Right hindlimb (tissue), 1 donor: ENCODE data around the gene CSH2.
"Not testable (repeated sequence)": the region's sequence is repeated elsewhere in the genome, so short reads cannot be mapped to it uniquely, and the experiment has no call there.

Experiments
- DNase-seq: peaks from one replicate; pipeline ENCODE4 v3.0.0-alpha.2; 2018

CSH2 gene

DNA sequence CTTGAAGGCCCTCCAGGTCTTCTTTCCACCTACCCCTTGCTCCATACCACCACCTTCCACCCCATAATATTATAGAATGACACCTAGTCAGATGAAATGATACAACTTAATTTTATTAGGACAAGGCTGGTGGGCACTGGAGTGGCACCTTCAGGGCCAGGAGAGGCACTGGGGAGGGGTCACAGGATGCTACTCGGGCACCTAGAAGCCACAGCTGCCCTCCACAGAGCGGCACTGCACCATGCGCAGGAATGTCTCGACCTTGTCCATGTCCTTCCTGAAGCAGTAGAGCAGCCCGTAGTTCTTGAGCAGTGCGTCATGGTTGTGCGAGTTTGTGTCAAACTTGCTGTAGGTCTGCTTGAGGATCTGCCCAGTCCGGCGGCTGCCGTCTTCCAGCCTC, 21.3 kb upstream of the CSH2 start:
- DNase-seq = not testable (repeated sequence)

DNA sequence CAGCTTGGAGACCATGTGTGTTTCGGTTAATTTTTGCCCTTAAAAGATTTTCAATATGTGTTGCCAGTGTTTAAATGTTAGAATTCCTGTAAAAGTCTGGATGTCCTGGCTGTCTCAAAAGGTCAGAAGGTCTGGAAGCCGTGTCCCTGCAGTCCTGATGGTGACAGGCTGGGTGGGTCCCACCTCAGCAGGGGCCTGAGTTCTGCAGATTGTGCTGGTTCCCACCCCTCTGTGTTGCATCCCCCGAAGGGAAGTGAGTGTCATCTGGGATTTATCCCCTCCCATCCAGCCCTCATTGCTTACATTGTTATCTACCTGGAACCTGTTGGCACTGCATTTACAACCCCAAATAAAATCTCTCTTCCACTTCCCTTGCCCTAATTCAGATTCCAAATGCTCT, 20.5 kb upstream of the CSH2 start:
- not testable (repeated sequence) for DNase-seq

DNA sequence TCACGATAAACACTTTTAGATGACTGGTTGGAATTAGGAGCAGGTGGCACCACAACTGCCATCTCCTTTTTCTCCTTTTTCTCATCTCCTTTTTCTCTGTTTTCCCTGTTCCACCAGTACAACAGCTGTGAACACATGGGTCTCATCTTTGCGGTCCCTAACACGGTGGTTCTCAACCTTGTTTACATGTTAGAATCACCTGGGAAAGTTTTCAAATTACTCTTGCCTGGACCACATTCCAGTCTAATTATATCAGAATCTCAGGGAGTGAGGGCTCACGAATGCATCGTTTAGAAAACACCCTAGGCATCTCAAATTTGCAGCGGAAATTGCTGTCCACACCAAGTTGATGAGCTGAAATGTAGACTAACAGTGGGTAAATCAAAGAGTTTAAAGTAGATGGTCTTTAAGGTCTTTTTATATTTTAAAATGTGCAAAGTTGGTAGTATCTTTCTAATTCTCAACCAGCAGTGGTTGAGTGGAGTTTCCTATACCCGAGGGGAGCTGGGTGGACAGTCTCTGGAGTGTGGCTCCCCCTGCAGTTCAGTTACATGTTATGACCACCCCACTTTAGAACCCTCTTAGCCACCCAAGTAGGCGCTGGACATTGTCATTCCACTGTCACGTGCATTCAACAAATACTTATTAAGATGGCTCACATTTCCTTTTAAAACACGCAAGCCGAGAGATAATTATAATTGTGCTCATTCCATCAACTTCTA, 19.0 kb upstream of the CSH2 start:
- not testable (repeated sequence) for DNase-seq

DNA sequence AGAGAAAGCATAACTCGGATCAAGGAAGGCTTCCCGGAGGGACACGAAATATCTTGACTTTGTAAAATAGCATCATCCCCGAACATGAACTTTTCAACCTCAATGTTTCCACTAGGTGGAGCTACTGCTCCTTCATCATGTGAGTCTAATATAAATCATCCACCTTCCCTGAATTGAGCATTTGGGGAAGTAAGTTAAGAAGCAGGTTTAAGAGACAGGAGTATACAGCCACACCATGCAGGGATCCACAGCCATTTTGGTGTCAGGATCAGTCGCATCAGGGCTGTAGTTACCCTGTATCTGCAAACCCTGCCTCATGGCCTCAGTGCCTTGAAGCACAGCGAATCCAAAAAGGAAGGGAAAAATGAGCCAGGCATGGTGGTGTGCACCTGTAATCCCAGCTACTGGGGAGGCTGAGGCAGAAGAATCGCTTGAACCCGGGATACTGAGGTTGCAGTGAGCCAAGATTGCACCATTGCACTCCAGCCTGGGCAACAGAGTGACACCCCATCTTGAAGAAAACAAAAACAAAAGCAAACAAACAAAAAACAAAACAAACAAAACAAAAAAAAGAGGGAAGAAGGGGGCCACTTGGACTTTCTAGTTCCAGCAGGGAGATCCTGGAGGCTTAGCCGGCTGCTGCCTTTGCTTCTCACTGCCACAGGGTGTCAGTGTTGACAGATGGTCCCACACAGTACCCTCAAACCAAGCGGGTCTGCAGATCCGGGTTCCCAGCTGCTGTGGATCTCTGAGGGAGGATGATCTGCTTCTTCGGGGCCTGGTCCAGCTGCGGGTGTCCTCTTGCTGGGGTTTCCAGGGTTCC, 15.8 kb upstream of the CSH2 start:
- peak; percentile 33 for DNase-seq

DNA sequence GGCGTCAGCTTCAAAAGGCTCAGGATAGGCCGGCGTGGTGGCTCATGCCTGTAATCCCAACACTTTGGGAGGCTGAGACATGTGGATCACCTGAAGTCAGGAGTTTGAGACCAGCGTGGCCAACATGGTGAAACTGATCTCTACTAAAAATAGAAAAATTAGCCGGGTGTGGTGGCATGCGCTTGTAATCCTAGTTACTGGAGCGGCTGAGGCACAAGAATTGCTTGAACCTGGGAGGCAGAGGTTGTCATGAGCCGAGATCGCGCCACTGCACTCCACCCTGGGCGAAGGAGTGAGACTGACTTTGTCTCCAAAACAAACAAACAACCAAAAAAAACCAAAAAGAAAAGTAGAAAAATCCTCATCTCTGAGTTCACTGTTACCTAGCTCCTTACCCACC, 11.6 kb upstream of the CSH2 start:
- not testable (repeated sequence) for DNase-seq

DNA sequence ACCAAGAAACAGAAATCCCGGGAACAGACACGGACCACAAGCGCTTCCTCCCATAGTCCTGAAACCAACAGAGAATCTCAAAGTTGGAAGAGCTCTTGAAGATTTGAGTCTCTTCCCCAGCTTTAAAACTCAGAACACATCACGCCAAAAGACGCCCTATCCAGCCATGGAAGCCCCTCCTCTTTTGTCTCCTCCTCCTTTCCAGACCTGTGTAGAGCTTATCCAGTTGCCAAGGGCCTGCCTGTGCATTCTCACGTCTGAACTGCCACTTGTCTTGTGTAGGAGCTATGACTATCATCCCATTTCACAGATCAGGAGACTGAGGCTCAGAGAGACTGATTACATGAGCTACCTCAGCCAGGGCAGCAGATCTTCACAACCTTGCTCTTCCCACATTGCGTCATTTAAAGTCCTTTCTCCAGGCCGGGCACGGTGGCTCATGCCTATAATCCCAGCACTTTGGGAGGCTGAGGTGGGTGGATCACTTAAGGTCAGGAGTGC, 9.2 kb upstream of the CSH2 start:
- not testable (repeated sequence) for DNase-seq

DNA sequence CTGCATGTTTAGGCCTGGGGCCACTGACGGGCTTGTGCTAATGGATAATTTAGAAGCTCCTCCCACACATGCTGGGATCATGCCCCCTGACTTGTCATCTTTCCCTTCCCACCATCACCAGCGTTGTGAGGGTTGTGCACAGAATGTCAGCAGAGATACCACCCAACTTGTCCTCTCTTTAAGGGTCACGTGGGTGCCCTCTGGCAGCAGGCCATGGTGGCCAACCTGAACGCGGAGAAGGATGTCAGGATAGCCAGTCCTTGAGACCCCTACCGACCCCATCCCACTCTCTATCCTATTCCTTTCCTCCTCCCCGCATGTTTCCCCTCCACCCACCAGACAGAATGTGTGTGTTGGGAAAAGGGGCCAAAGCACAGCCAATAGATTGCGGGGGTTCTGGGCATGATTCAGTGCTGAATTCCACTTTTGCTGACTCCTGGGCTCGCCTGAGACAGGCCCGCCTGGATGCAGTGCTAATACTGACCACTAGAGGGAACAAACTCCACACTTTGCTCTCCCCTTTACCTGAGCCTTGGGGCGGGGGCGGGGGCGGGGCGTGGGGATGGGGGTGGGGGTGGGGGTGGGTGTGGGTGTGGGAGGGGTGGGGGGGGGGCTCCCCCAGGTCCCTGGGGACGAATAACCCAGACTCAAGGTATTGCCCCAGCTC, 8.6 kb upstream of the CSH2 start, which contains the start of gene GH2:
GH2 (minus strand) TSS at position 10 of the 667 bp plus-strand sequence. CDS start 143 bp downstream, outside the sequence.
- peak; percentile 45 for DNase-seq

DNA sequence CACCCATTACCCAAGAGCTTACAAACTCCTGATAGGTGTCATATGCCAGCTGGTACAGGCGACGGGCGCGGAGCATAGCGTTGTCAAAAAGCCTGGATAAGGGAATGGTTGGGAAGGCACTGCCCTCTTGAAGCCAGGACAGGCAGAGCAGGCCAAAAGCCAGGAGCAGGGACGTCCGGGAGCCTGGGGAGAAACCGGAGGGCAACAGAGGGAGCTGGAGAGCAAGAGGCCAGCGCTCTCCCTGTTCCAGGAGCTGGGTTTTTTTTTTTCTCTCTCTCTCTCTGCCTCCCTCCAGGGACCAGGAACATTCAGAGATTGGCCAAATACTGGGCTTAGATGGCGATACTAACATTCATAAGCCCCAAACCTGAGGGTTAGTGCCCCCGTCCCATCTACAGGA, 7.9 kb upstream of the CSH2 start:
- not testable (repeated sequence) for DNase-seq

DNA sequence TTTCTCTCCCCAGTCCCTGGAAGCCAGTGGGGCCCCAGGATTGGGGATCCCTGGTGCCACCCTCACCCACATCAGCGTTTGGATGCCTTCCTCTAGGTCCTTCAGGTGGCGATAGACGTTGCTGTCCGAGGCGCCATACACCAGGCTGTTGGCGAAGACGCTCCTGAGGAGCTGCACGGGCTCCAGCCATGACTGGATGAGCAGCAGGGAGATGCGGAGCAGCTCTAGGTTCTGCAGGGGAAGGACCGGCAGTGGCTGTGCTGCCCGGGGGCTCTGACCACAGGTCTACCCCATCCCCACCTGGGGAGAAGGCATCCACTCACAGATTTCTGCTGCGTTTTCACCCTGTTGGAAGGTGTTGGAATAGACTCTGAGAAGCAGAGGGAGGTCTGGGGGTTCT, 7.2 kb upstream of the CSH2 start:
- no peak for DNase-seq

DNA sequence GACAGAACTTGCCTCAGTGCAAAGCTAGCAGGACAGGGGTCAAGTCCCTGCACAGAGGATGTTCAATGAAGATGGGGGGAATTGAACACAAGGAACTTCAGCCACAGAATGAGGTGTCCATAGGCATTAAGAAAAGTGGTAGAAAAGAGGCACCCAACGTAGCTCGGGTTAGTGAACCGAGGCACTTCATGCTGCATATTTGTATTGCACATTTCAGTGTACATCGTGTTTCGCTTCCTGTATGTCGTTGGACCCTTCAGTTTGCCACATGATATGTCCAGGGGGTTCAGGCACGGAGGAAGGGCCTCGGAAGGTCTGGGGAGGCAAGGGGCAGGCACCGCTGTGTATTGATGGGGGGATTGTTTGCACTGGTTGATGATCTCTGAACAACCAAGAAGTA, 4.9 kb upstream of the CSH2 start:
- DNase-seq = not testable (repeated sequence)

DNA sequence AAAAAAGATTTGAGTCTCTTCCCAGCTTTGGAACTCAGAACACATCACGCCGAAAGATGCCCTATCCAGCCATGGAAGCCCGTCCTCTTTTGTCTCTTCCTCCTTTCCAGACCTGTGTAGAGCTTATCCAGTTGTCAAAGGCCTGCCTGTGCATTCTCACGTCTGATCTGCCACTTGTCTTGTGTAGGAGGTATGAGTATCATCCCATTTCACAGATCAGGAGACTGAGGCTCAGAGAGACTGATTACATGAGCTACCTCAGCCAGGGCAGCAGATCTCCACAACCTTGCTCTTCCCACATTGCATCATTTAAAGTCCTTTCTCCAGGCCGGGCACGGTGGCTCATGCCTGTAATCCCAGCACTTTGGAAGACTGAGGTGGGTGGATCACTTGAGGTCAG, 1.2 kb upstream of the CSH2 start:
- not testable (repeated sequence) for DNase-seq

DNA sequence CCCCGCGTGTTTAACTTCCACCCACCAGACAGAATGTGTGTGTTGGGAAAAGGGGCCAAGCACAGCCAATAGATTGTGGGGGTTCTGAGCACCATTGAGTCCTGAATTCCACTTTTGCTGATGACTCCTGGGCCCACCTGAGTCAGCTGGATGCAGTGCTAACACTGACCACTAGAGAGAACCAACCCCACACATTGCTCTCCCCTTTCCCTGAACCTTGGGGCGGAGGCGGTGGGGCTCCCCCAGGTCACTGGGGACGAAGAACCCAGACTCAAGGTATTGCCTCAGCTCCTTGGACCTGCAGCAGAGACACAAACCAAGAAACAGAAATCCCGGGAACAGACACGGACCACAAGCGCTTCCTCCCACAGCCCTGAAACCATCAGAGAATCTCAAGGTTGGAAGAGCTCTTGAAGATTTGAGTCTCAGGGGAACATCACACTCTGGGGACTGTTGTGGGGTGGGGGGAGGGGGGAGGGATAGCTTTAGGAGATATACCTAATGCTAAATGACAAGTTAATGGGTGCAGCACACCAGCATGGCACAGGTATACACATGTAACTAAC, 667 bp upstream of the CSH2 start:
- not testable (repeated sequence) for DNase-seq

DNA sequence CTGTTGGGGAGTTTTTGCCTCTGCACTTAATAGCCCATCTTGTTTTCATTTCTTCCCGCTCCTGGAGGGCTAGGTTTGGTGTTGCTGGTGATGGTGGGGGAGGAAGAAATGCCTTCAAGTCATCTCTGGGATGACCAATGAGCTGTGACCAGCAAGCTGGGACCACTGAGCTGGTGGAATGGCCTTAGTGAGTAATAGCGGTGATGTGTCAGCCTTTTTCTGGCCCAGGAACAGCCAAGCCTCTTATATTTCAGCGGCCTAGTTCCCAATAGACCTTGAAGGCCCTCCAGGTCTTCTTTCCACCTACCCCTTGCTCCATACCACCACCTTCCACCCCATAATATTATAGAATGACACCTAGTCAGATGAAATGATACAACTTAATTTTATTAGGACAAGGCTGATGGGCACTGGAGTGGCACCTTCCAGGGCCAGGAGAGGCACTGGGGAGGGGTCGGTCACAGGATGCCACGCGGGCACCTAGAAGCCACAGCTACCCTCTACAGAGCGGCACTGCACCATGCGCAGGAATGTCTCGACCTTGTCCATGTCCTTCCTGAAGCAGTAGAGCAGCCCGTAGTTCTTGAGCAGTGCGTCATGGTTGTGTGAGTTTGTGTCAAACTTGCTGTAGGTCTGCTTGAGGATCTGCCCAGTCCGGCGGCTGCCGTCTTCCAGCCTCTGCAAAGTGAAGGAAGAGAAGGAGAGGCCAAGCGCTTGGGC, 1.7 kb downstream of the CSH2 start:
- DNase-seq = not testable (repeated sequence)

DNA sequence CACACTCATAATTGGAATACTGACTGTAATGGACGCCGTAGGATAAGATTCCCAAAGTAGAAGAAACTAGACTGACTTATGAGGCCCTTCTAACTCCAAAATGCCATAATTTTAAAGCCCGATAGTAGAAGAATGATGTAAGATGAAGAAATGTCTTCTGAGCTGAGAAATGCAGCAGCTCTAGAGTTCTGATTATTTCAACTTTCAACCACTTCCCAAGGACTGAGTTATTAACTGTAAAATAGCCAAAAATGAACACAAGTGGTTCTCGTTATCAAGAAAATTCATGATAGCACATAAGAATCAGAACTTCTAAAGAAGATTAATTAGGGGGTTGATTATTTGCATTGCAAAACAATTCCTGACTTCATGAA, 3.2 kb downstream of the CSH2 start:
- DNase-seq = not testable (repeated sequence)

DNA sequence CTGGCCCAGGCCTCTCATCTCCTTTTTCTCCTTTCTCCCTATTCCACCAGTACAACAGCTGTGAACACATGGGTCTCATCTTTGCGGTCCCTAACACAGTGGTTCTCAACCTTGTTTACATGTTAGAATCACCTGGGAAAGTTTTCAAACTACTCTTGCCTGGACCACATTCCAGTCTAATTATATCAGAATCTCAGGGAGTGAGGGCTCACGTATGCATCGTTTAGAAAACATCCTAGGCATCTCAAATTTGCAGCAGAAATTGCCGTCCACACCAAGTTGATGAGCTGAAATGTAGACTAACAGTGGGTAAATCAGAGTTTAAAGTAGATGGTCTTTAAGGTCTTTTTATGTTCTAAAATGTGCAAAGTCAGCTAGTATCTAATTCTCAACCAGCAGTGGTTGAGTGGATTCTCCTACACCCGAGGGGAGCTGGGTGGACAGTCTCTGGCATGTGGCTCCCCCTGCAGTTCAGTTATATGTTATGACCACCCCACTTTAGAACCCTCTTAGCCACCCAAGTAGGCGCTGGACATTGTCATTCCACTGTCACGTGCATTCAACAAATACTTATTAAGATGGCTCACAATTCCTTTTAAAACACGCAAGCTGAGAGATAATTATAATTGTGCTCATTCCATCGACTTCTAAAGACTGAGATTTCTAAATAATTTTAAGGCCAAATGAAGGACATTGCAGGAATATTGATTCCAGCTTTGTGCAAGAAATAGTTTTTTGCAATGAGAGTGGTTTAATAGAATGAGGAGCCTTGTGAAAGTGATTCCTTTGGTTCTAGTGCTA, 3.8 kb downstream of the CSH2 start:
- DNase-seq = not testable (repeated sequence)

DNA sequence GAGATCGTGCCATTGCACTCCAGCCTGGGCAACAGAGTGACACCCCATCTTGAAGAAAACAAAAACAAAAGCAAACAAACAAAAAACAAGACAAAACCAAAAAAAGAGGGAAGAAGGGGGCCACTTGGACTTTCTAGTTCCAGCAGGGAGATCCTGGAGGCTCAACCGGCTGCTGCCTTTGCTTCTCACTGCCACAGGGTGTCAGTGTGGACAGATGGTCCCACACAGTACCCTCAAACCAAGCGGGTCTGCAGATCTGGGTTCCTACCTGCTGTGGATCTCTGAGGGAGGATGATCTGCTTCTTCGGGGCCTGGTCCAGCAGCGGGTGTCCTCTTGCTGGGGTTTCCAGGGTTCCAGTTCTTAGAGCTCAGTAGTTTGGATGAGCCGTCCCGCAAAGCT, 6.9 kb downstream of the CSH2 start:
- DNase-seq = not testable (repeated sequence)

DNA sequence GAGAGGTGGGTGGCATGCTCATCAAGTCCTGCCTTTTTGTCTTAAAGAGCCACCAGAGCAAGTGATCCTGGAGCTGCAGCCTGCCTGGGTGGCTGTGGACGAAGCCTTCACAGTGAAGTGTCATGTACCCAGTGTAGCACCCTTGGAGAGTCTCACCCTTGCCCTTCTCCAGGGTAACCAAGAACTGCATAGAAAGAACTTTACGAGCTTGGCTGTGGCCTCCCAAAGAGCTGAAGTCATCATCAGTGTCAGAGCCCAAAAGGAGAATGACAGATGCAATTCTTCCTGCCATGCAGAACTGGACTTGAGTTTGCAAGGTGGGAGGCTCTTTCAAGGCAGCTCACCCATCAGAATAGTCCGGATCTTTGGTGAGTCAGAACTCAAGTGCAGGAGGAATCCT, 14.2 kb downstream of the CSH2 start:
- DNase-seq = no peak

DNA sequence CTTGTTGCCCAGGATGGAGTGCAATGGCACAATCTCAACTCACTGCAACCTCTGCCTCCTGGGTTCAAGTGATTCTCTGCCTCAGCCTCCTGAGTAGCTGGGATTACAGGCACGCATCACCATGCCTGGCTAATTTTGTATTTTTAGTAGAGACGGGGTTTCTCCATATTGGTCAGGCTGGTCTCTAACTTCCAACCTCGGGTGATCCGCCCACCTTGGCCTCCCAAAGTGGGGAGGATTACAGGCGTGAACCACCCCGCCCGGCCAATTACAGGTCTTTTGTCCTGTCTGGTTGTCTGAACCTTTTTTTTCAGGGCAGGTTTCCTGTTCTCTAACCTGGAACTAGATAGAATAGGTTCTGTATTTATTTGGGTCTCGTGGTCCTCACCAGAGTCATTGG, 17.1 kb downstream of the CSH2 start:
- DNase-seq = not testable (repeated sequence)

DNA sequence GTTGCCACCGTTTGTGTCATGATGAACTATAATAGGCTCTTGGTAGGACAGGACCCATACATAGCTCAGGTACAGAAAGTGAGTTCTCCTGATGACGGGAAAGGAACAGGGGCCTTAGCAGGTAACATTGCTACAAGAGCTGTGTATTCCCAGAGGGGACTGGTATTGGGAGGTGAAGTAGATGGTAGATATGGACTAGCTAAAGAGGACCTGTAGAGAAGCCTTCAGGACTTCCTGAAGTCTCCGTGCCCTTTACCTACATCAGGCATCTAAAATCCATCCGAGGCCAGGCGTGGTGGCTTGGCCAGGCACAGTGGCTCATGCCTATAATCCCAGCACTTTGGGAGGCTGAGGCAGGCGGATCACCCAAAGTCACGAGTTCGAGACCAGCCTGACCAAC, 18.3 kb downstream of the CSH2 start:
- DNase-seq = no peak

DNA sequence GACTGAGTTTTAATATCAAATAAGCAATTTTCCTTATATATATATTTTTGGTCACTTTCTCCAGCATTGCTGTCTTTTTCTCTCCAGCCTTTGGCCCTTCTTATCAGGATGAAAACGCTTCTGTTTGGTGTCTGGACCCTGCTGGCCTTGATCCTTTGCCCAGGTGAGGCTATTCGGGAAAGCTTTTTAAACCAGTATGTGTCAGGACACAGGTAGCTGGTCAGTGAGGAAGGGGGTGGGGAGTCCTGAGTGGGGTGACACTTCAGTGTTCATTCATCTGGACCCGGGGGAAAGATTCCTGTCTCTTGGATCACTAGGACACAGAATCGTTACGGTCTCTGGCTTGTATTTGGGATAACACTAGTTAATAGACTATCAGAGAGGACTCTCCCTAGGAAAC, 18.8 kb downstream of the CSH2 start:
- no peak for DNase-seq

DNA sequence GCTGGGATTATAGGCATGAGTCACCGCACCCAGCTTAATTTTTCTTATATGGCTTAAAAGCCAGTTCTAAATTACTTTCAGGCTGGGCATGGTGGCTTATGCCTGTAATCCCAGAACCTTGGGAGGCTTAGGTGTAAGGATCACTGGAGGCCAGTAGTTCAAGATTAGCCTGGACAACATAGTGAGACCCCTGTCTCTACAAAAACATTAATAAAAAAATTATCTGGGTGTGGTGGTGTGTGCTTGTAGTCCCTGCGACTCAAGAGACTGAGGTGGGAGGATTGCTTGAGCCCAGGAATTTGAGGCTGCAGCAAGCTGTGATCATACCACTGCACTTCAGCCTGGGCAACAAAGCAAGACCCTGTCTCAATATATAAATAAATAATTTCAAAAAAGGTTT, 20.2 kb downstream of the CSH2 start:
- no peak for DNase-seq

DNA sequence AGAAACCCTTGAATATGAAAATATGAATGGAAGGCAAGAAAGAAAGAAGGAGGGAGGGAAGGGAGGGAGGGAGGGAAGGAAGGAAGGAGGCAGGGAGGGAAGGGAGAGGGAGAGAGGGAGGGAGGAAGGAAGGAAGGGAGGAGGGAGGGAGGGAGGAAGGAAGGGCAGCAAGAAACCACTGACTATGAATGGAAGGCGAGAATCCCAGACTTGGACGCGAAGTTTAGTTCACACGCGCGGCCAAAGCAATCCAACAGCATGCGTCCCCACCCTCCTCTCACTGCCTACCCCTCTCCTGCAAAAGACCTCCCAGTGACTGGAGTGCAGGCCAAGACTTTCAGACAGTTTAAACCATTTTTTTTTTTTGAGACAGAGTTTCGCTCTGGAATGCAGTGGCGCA, 23.1 kb downstream of the CSH2 start:
- DNase-seq = no peak
